HepG2 (cell line): ENCODE data around the gene ADGRE3. TPM values are rescaled to one million over a fixed set of nuclear protein-coding genes. Genes with fewer than 3 reads are reported as not detected.

Experiments
- ATAC-seq: fragments of 200-7000 bp; cut with Tn5 transposase; 3 replicates; pipeline ENCODE4 v1.9.1; 2020; ENCODE audit warnings: mild to moderate bottlenecking, moderate library complexity
- BruUV-seq: library from RNA; stranded (reverse); fragments of 400-500 nt; replicated peaks from 2 replicates; lab custom pipeline; 2021; lab: Mats Ljungman, UMichigan
- CTCF ChIA-PET: fragments of 300-600 bp; formaldehyde crosslinking; extraction: SDS; loops from one replicate; lab custom pipeline; 2021; ENCODE audit warnings: low total read pairs, inconsistent platforms, low intra/inter-chr PET ratio; lab: Yijun Ruan, JAX
- POLR2A ChIA-PET: fragments of 350-600 bp; sonication (Branson Sonifier 250); formaldehyde crosslinking; loops from one replicate; lab custom pipeline; 2020; ENCODE audit warnings: antibody characterized with exemption, inconsistent platforms; lab: Yijun Ruan, JAX
- DNase-seq: peaks from one replicate; pipeline ENCODE4 v3.0.0-alpha.2; 2015; ENCODE audit warnings: low spot score
- FAIRE-seq: peaks from 3 replicates; lab custom pipeline; 2011; peaks lifted over from hg19 to GRCh38; lab: Jason Lieb, UNC
- H2AFZ ChIP-seq: one replicate; pipeline ENCODE4 v1.6.1; 2011; ENCODE audit warnings: low read length, inconsistent platforms
- H3K27ac ChIP-seq: fragments of 300-600 bp; 3 replicates; pipeline ENCODE4 v1.8.0; 2011; ENCODE audit warnings: mixed run types, mild to moderate bottlenecking, mixed read lengths, low read length, inconsistent platforms; ENCODE audit not compliant: insufficient read depth; ENCODE audit errors: extremely low read length
- H3K27me3 ChIP-seq, 2 experiments: fragments of 200-600 bp in 1 of 2; 2 replicates in 1 of 2; 3 replicates in 1 of 2; pipeline versions ENCODE4 v1.6.0 to v1.8.0; 2011; ENCODE audit warnings: low read length in 2 of 2, mild to moderate bottlenecking in 2 of 2, moderate library complexity in 2 of 2, inconsistent platforms in 1 of 2; ENCODE audit not compliant: insufficient read depth in 2 of 2, control insufficient read depth in 1 of 2
- H3K36me3 ChIP-seq, 2 experiments: fragments of 200-600 bp in 1 of 2; replicated peaks in 1 of 2; 2 replicates in 1 of 2; 3 replicates in 1 of 2; pipeline versions ENCODE4 v1.5.1 to v1.8.0; 2011; ENCODE audit warnings: low read length in 2 of 2, inconsistent platforms in 1 of 2; ENCODE audit not compliant: insufficient read depth in 2 of 2, control insufficient read depth in 1 of 2
- H3K4me1 ChIP-seq: 2 replicates; pipeline ENCODE4 v1.5.1; 2012; ENCODE audit warnings: low read length, inconsistent platforms; ENCODE audit not compliant: insufficient read depth
- H3K4me2 ChIP-seq: 2 replicates; pipeline ENCODE4 v1.6.0; 2011; ENCODE audit warnings: low read depth, low read length, inconsistent platforms
- H3K4me3 ChIP-seq, 3 experiments: fragments of 200-600 bp in 1 of 3; sonication (generic), shearing (Covaris generic) in 1 of 3; replicated peaks in 1 of 3; 2 replicates each; pipeline ENCODE4 v1.5.1; 2011 to 2016; ENCODE audit warnings: low read length in 3 of 3, inconsistent platforms in 2 of 3, low read depth in 2 of 3, mild to moderate bottlenecking in 2 of 3, control low read depth in 1 of 3, mixed read lengths in 1 of 3; ENCODE audit not compliant: insufficient read depth in 1 of 3
- H3K79me2 ChIP-seq: one replicate; pipeline ENCODE4 v1.6.1; 2011; ENCODE audit warnings: low read length, inconsistent platforms; ENCODE audit not compliant: insufficient read depth
- H3K9ac ChIP-seq: 2 replicates; pipeline ENCODE4 v1.6.0; 2011; ENCODE audit warnings: mild to moderate bottlenecking, low read depth, low read length, inconsistent platforms; ENCODE audit not compliant: insufficient read depth
- H3K9me3 ChIP-seq: 2 replicates; pipeline ENCODE4 v1.5.1; 2012; ENCODE audit warnings: mild to moderate bottlenecking, low read length
- H4K20me1 ChIP-seq: 2 replicates; pipeline ENCODE4 v1.6.0; 2011; ENCODE audit warnings: inconsistent platforms, mild to moderate bottlenecking, low read length, moderate library complexity; ENCODE audit not compliant: insufficient read depth
- FOXJ3 ChIP-seq: sonication (generic); formaldehyde crosslinking; IDR thresholded peaks from 2 replicates; pipeline ENCODE4 v1.4.0; 2020; ENCODE audit warnings: missing genetic modification reagents, mild to moderate bottlenecking, borderline replicate concordance
- HDAC2 ChIP-seq: sonication (generic); formaldehyde crosslinking; IDR thresholded peaks from 2 replicates; pipeline ENCODE4 v1.4.0; 2020; ENCODE audit warnings: missing genetic modification reagents
- HIVEP1 ChIP-seq: sonication (generic); formaldehyde crosslinking; IDR thresholded peaks from 2 replicates; pipeline ENCODE4 v1.4.0; 2020; ENCODE audit warnings: mild to moderate bottlenecking, missing genetic modification reagents
- MXI1 ChIP-seq: IDR thresholded peaks from 3 replicates; pipeline ENCODE4 v1.6.1; 2012; ENCODE audit warnings: low read depth, low read length, inconsistent platforms, borderline replicate concordance
- RAD51 ChIP-seq: fragments of 450-650 bp; IDR thresholded peaks from 2 replicates; pipeline ENCODE4 v1.6.1; 2016; ENCODE audit warnings: borderline replicate concordance
- RCOR2 ChIP-seq: IDR thresholded peaks from 2 replicates; pipeline ENCODE4 v1.6.1; 2016; ENCODE audit warnings: missing biosample characterization, missing genetic modification reagents
- SIN3B ChIP-seq: fragments of 150-350 bp; IDR thresholded peaks from 2 replicates; pipeline ENCODE4 v1.6.1; 2014; ENCODE audit warnings: low read length
- SOX5 ChIP-seq: IDR thresholded peaks from 2 replicates; pipeline ENCODE4 v1.6.1; 2016; ENCODE audit warnings: borderline replicate concordance
- ZBTB20 ChIP-seq: sonication (generic); formaldehyde crosslinking; IDR thresholded peaks from 2 replicates; pipeline ENCODE4 v1.8.1; 2023; ENCODE audit warnings: missing genetic modification reagents, low read depth, mild to moderate bottlenecking, borderline replicate concordance
- ZC3H4 ChIP-seq: sonication (generic); formaldehyde crosslinking; IDR thresholded peaks from 2 replicates; pipeline ENCODE4 v1.4.0; 2020; ENCODE audit warnings: missing genetic modification reagents, borderline replicate concordance
- ZNF354B ChIP-seq: sonication (generic); formaldehyde crosslinking; IDR thresholded peaks from 2 replicates; pipeline ENCODE4 v1.8.0; 2022; ENCODE audit warnings: mild to moderate bottlenecking, missing genetic modification reagents
- ZNF44 ChIP-seq: sonication (generic); formaldehyde crosslinking; IDR thresholded peaks from 2 replicates; pipeline ENCODE4 v1.5.1; 2020; ENCODE audit warnings: mild to moderate bottlenecking, missing genetic modification reagents
- ZNF510 ChIP-seq: sonication (generic); formaldehyde crosslinking; IDR thresholded peaks from 2 replicates; pipeline ENCODE4 v1.4.0; 2020; ENCODE audit warnings: low read depth, mild to moderate bottlenecking, missing genetic modification reagents
- ZNF562 ChIP-seq: sonication (generic); formaldehyde crosslinking; IDR thresholded peaks from 2 replicates; pipeline ENCODE4 v1.8.0; 2022; ENCODE audit warnings: missing genetic modification reagents, borderline replicate concordance
- ZNF629 ChIP-seq: sonication (generic); formaldehyde crosslinking; conservative IDR thresholded peaks from 2 replicates; pipeline ENCODE4 v1.5.0; 2020; ENCODE audit warnings: missing genetic modification reagents
- ZNF878 ChIP-seq: sonication (generic); formaldehyde crosslinking; IDR thresholded peaks from 2 replicates; pipeline ENCODE4 v1.8.1; 2023; ENCODE audit warnings: mild to moderate bottlenecking, missing genetic modification reagents, moderate library complexity
- WGBS: methylation state at CpG from one replicate; pipeline ENCODE4 v1.1.6; 2017; ENCODE audit warnings: low lambda C conversion rate; 5-methylcytosine and 5-hydroxymethylcytosine counted together
- in situ Hi-C: cut with HindIII; loops from 2 replicates; pipeline ENCODE4 v1.10.0; 2017; ENCODE audit warnings: low pct_unique_long_range_greater_than_20kb; ENCODE audit not compliant: extremely low pct_ligation_motif_present
- intact Hi-C: fragments of 100-400 bp; cut with micrococcal nuclease; formaldehyde crosslinking; loops from one replicate; pipeline ENCODE4 v1.10.0; 2022; ENCODE audit not compliant: unreplicated experiment
- polyA plus RNA-seq, 8 experiments: library from polyadenylated mRNA; depleted of rRNA in 3 of 8; stranded (reverse) in 7 of 8; unstranded in 1 of 8; fragments of >200 nt; fragmentation: Illumina TruSeq in 4 of 8; extraction: Trizol in 4 of 8; gene quantifications; 2 replicates each; pipeline versions ENCODE4 v1.2.1 to v1.2.3, GENCODE V29; 2011 to 2016; ENCODE audit warnings: low read depth in 4 of 8, missing spikeins in 1 of 8, mixed read lengths in 1 of 8; ENCODE audit not compliant: insufficient read depth in 1 of 8
- total RNA-seq, 5 experiments: library from RNA; depleted of rRNA; stranded (reverse); fragments of >200 nt; fragmentation: Illumina TruSeq; extraction: Trizol; gene quantifications; 2 replicates each; pipeline ENCODE4 v1.2.3, GENCODE V29; 2016; ENCODE audit warnings: low read depth in 1 of 5
- TF ChIP-seq, protein P1 (sequence below): sonication (generic); formaldehyde crosslinking; IDR thresholded peaks from 2 replicates; pipeline ENCODE4 v1.5.0; 2020; ENCODE audit warnings: missing genetic modification reagents

Gene ADGRE3
- total and polyA plus RNA-seq, 2 of the 13 experiments (the other 11 are each of a cell fraction or from before 2014, with no cell fraction given), result not detected

DNA sequence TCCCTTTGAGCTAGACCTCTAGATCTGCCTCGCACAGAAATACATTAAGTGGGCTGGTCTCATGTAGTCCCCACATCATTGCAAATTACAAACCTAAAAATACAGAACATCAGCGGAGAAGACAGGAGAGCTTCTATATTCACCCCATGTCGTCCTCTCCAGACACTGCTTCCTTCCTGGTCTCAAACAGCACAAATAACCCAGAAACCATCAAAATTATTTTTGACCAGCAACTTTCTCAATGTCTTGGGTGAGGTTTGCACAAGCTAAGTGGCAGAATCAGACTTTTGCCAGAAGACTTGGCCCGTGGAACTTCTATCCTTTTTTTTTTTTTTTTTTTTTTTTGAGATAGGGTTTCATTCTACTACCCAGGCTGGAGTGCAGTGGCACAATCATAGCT lies 63.6 kb downstream of the ADGRE3 start (continued):
- TF ChIP-seq, protein P1, sequence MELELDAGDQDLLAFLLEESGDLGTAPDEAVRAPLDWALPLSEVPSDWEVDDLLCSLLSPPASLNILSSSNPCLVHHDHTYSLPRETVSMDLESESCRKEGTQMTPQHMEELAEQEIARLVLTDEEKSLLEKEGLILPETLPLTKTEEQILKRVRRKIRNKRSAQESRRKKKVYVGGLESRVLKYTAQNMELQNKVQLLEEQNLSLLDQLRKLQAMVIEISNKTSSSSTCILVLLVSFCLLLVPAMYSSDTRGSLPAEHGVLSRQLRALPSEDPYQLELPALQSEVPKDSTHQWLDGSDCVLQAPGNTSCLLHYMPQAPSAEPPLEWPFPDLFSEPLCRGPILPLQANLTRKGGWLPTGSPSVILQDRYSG, result no peak
- TF ChIP-seq RAD51, result no peak
- TF ChIP-seq, all 625 proteins: peak for 0

DNA sequence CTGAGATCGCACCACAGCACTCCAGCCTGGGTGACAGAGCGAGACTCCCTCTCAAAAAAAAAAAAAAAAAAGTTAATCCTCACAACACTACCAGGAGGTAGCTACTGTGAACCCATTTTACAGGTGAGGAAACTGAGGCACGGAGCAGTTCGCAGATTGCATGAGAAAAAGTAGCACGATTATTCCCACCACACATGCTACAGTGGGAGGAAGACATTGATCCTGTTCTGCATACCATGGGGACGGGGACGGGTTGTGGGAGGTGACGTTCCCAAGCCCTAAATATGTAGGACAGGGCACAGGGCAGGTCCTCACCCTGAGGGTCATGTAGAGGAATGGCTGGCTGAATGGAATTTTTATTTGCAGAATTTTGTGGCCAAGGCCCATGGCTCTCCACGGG lies 68.0 kb downstream of the ADGRE3 start:
- BruUV-seq, result no TSS peak
- intact Hi-C loops, result no loop called here
- POLR2A ChIA-PET, result no interaction called here

DNA sequence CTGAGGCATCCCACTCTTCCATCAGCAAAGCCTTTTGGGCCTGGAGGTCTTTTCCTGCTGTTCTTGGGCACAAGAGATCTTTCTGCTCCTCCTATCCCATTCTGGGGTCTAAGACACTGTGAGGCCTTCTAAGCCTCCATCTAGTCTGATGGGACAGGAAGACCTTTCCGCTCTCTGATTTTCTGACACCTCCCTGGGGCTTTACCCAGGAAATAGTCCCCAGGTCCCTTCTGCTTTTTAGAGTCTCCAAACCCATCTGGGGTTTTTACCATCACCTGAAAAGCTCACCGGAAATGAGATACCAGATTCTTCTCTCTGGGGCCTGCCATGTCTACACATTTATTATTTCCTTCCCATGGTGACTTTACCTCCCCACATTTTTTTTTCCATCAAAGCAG lies 70.7 kb downstream of the ADGRE3 start:
- Histone ChIP-seq H3K4me2 (no peak overlapping the region), H3K9me3 (no peaks in the 10 kb centered on the region), H2AFZ (no peak overlapping the region), H3K4me1 (peaks cover 14% of the 10 kb centered on the region; the same call in 1 of the 2 replicates), H3K27ac (no peak overlapping the region), H4K20me1 (no peaks in the 10 kb centered on the region), H3K27me3 (no peaks in the 10 kb centered on the region), H3K79me2 (no peaks in the 10 kb centered on the region), H3K4me3 (no peak overlapping the region), H3K9ac (no peak overlapping the region), H3K36me3 (no peaks in the 10 kb centered on the region)
- FAIRE-seq (no peak), DNase-seq (no peak), ATAC-seq (no peak)
- WGBS, result 70% methylated on average over 2 of the region's 2 CpGs
- BruUV-seq, result no TSS peak
- in situ Hi-C loops, result no loop called here
- POLR2A ChIA-PET, result no interaction called here
- intact Hi-C loops, result no loop called here
- CTCF ChIA-PET, result no interaction called here
- TF ChIP-seq FOXJ3 (CRISPR knock-in tag) (no peak), ZC3H4 (no peak), ZNF354B (CRISPR knock-in tag) (no peak), ZNF44 (CRISPR knock-in tag) (no peak), ZBTB20 (CRISPR knock-in tag) (no peak), SIN3B (no peak), ZNF562 (CRISPR knock-in tag) (no peak), HIVEP1 (CRISPR knock-in tag) (no peak), ZNF878 (no peak), MXI1 (no peak), ZNF510 (no peak), RCOR2 (CRISPR knock-in tag) (no peak), HDAC2 (CRISPR knock-in tag) (no peak), SOX5 (CRISPR knock-in tag) (no peak)

More for the DNA sequence above, 68.0 kb downstream of the ADGRE3 start:
- H4K20me1 ChIP-seq, result no peaks in the 10 kb centered on the region
- H3K36me3 ChIP-seq, result no peaks in the 10 kb centered on the region
- peaks cover 14% of the 10 kb centered on the region; the same call in 1 of the 2 replicates for H3K4me1 ChIP-seq
- FAIRE-seq (no peak), DNase-seq (no peak), ATAC-seq (no peak)
- in situ Hi-C loops, result no loop called here
- CTCF ChIA-PET, result no interaction called here
- H3K9me3 ChIP-seq, result no peaks in the 10 kb centered on the region
- no peaks in the 10 kb centered on the region; a peak in 1 of 5 replicates for H3K27me3 ChIP-seq
- no peak overlapping the region for H2AFZ ChIP-seq
- H3K27ac ChIP-seq, result no peak overlapping the region
- 43% methylated on average over 9 of the region's 9 CpGs for WGBS
- no peaks in the 10 kb centered on the region for H3K79me2 ChIP-seq
- H3K4me3 ChIP-seq, result no peak overlapping the region
- H3K4me2 ChIP-seq, result no peak overlapping the region
- TF ChIP-seq FOXJ3 (CRISPR knock-in tag), result no peak
- peak; percentile 80 for TF ChIP-seq ZNF629 (CRISPR knock-in tag)
- TF ChIP-seq, all 625 proteins: peak for 1
- no peak overlapping the region for H3K9ac ChIP-seq
